KG1 (cell line): ENCODE results near the gene AMY2B.
"Not testable (repeated sequence)": the region's sequence is repeated elsewhere in the genome, so short reads cannot be mapped to it uniquely, and the experiment has no call there.

ENCODE experiments used
- DNase-seq: peaks from one replicate; lab custom pipeline; 2025; lab: John Stamatoyannopoulos, UW

The AMY2B gene

DNA sequence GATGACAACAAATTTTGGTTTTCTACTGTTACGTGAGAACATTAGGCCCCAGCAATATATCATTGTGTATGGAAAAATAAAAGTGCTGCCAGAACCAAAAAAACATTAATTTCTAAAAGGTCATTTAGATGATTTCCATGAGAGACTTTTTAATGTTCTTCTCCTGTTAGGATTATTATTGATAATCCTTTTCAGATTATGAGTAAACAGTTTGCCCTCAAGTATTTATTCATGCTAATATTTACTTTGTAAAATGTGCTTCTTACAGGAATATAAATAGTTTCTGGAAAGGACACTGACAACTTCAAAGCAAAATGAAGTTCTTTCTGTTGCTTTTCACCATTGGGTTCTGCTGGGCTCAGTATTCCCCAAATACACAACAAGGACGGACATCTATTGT is at the start of gene AMY2B:
Gene AMY2B (plus strand): TSS at position 301 of the 400 bp plus-strand sequence. CDS start 14 bp downstream, at position 315.
- DNase-seq: not testable (repeated sequence)

DNA sequence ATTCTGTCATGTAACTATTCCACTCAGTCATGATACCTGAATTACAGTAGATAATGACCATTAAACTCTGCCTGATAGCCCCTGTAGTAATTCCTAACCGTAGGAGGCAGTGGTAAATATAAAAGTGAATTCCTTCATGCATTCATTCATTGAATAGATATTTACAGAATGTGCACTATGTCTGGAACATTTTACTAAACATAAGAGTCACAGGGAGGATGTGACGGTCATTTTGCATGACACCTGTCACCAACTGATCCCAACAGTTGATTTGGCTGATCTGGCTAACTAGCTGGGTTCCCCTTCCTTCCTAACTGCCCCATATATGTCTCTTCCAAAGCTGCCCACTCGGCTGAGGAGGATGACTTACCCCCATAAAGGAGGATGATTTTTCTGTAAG is 48.0 kb upstream of the AMY2B start:
- no peak for DNase-seq

DNA sequence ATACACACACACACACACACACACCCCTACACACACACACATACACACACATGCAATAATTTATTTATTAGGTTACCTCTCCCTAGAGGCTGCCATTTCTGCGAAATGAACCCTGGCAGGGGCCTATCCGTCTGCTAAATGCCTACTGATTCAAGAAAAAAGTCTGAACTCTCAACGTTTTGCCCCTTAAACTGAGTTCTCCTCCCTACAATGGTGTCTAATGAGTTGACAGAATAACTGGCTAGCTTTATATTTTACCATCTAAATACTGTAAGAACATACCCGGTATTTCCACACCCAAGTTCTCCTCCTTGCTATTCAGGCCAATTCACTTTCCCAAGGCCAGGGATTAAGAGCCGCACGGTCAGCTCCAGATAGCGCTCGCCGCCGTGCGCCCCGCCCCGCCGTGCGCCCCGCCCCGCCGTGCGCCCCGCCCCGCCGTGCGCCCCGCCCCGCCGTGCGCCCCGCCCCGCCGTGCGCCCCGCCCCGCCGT is 46.2 kb upstream of the AMY2B start:
- peak; percentile 17 for DNase-seq

DNA sequence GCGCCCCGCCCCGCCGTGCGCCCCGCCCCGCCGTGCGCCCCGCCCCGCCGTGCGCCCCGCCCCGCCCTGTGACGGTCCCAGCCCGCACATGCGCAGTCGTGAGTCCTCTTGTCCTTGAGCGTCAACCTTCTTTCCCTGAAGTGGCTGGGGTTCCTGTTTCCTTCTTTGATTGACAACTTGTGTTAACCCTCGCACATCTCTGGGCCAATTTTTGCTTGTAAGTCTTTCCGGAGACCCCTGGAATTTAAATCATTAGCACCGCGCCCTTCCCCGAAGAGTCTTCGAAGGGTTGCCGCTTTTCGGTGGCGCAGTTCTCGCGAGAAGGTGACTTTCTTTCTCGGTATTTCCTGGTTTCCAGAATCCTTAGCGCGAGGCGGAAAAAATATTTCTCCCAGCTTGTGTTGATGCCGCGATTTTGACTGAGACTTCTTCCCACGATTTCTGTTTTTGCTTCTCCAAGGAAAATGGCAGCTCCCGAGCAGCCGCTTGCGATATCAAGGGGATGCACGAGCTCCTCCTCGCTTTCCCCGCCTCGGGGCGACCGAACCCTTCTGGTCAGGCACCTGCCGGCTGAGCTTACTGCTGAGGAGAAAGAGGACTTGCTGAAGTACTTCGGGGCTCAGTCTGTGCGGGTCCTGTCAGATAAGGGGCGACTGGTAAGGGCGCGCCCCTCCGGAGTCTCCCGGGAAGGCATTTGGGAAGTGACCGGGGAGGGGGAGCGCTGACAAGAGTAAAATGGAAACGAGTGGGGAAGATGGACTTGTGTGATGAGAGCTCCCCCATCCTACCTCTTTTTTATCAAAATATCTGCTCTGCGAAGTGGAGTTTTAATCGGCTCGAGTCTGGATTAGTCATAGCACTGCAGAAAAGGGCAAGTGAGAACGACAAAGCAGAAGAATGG is 45.5 kb upstream of the AMY2B start, which contains the start of gene RNPC3:
Gene RNPC3 (plus strand): TSS at position 93 of the 901 bp plus-strand sequence. CDS start 372 bp downstream, at position 465.
- peak; percentile 94 for DNase-seq

DNA sequence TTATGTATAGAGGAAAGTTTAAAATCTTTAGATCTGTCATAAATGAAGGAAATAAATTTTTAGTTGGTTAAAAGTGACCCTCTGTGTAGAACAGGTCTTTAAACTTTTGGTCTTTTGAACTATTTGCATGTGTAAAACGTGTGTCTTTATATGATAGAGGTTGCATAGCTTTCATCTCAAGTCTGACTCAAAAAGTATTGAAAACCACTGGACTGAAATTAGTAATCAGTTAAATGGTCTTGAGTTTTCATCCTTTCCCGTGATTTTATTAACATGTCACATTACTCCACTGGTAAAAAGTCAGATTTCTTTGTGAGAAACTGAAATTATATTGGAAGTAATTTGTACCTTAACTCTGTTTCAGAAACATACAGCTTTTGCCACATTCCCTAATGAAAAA is 44.1 kb upstream of the AMY2B start:
- DNase-seq: no peak

DNA sequence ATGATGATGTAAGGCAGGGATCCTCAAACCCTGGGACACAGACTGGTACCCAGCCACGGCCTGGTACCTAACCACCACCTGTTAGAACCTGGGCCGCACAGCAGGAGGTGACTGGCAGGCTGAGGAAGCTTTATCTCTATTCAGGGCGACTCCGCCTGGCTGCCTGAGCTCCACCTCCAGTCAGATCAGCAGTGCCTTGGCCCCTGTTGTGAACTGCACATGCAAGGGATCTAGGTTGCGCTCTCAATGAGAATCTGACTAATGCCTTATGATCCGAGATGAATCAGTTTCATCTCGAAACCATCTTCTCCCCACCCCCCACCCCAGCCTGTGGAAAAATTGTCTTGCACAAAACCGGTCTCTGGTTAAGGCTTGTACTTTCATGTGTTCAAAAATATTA is 41.6 kb upstream of the AMY2B start:
- no peak for DNase-seq

DNA sequence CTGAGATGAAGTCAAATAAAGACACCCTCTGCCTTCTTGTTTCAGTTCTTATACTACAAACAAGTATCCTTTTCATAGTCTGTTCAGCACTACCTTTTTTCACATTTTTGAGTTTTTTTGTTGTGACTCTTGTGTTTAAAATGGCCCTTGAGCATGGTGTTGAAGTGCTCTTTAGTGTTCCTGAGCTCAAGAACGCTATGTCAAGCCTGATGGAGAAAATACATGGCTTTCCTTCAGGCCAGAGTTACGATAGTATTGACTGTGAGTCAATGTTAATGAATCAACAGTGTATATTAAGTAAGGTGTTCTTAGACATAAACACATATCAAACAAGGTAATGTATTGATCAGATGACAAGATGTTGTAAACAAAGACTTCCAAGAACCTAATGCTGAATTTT is 33.2 kb upstream of the AMY2B start:
- no peak for DNase-seq

DNA sequence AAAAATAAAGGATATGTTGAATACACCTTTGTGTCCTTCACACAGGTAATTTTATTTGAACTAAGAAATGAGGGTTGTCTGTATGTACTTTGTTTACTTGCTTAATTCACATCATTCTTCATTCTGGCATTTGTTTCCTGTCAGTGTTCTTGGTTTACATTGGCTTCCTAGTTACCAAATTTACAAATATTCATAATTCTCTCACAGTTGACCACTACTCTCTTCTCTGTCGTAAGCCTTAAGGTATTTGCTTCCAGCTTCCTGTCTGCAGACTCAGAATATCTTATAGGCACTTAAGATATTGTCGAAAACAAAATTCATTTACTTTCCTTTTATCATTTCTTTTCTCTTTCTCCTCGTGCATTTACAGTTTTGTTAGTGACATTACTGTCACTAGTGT is 30.0 kb upstream of the AMY2B start:
- DNase-seq: no peak

DNA sequence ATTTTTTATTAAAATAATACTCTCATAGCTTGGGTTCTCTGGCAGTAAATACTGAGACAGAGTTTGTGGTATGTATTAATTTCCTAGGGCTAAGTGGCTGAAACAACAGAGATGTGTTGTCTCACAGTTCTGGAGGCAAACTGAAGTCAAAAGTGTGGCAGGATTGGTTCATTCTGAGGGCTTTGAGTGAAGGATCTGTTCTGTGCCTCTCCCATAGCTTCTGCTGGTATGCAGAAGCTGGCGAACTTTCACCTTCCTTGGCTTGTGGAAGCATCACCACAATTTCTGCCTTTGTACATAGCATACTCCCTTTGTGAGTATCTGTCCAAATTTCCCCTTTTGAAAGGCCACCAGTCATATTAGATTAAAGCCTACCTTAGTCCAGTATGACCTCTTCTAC is 24.9 kb upstream of the AMY2B start:
- no peak for DNase-seq

DNA sequence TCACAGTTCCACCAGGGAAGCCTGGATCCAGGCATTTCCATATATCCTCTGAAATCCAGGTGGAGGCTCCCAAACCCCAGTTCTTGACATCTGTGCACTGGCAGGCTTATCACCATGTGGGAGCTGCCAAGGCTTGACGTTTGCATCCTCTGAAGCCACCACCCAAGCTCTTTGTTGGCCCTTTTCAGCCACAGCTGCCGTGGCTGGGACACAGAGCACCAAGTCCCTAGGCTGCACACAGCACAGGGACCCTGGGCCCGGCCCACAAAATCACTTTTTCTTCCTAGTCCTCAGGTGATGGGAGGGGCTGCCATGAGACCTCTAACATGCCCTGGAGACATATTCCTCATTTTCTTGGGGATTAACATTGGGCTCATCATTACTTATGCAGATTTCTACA is 23.5 kb upstream of the AMY2B start:
- no peak for DNase-seq

DNA sequence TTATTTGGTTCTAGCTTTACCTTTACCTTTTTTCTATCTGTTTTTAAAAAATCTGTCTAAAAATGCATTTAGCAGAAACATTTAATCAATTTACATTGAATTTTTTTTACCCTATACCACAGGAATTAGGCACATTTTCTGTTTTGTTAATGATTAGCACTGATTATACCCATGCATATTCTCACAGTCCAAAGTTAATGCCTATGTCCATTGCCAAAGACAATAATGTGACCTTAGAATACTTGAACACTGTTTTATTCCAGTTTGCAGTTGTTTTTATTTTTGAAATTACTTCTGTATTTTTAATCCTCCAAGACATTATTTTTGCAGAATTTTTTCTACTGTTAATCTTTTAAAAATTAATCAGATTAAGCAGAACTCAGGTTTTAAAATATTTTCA is 11.0 kb upstream of the AMY2B start:
- DNase-seq: no peak

DNA sequence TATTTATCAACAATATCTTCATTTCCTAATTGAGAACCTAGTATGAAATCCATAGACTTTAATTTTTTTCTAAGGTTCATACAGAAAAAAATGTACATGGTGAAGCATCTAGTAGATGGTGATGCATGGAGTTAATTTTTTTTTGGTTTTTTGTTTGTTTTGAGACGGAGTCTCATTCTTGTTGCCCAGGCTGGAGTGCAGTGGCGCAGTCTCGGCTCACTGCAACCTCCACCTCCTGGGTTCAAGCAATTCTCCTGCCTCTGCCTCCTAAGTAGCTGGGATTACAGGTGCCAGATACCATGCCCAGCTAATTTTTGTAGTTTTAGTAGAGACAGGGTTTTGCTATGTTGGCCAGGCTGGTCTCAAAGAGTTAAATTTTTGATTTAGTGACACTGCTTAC is 10.3 kb upstream of the AMY2B start:
- not testable (repeated sequence) for DNase-seq

DNA sequence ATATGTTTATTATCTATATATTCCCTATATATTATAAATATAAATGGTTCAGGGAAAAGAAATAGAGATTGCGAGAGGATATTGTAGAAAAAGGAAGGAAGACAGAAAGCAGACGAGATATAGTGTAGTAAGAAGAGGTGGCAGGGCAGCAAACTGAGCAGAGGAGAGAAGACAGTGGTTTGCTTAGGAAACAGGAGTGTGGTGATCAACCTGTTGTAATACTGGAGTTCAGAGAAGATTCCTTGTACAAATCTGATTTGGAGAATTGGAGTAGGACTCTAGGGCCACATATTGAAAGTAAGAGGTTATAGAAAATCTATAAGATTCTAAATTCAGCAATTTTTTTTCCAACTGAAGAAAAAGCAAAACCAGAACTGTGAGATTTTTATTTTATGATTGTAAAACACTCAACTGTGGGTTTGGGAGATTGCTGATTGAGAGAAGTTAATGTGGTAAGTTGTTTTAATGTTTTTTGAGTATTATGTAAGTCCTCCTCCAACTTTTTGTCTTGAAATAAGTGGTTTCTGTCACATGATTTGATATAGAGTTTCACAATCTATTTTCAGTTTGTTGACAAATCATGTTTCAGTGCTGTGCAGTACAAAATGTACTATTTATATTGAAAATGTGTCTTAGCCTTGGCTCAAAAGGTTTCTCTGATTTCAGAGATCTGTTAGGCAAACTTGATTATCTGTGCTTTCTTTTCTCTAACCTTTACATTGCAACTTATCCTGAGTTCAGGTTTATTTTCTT is 9.6 kb upstream of the AMY2B start:
- no peak for DNase-seq

DNA sequence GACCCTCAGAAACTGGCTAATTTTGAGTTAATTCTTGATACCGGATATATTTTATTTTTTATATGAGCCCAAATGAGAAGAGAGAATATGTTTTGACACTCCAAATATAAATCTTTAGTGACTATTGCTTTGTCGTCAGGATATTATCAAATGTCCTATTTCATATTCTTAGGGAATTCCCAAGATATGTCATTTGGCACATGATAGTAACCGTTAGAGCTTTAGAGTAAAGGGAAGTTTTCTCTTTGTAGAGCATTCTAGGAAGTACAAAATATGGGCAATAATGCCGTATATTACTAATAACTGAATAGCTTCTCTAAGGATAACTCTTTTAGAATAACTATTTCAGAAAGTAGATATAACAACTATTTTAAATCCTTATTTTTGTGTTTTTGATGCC is 8.3 kb upstream of the AMY2B start:
- DNase-seq: no peak

DNA sequence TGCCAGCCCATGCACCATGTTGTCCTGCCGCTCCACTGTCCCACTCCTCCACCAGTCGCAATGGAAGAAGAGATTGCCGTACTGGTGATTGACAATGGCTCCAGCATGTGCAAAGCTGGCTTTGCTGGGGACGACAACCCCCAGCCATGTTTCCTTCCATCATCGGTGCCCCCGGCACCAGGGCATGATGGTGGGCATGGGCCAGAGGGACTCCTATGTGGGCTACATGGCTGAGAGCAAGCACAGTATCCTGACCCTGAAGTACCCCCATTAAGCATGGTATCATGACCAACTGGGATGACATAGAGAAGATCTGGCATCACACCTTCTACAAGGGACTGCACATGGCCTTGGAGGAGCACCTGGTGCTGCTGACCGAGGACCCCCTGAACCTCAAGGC is 1.9 kb upstream of the AMY2B start:
- no peak for DNase-seq

DNA sequence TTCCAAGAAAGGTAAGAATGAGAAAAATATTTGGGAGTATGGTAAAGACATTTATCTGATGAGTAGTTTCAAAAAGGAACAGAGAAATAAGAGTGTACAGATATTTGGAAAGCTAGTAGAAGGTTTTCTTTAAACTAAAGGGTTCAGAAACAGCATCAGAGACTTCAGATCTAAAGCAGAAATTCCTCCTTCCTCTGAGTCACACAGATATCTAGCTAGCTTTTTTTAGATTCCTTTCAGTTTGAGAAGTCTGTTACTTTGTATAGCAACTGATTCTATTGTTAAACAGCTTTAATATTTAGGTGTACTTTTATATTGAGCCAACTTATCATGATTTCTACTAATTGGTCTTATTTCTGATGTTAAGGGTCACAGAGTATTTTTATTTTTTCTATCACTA is 4.7 kb downstream of the AMY2B start:
- no peak for DNase-seq

DNA sequence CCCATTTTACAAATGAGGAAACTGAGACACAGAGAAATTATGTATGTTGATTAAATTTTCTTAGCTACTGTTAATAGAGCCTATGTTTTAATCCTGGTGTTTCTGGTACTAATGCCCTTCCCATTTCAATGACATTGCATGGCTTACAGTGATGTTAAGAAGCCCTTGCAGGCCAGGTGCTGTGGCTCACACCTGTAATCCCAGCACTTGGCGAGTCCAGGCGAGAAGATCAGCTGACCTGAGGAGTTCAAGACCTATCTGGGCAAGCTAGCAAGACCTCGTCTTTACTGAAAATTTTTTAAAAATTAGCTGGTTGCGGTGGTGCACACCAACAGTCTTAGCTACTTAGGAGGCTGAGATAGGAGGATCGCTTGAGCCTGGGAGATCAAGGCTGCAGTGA is 5.4 kb downstream of the AMY2B start:
- DNase-seq: not testable (repeated sequence)

DNA sequence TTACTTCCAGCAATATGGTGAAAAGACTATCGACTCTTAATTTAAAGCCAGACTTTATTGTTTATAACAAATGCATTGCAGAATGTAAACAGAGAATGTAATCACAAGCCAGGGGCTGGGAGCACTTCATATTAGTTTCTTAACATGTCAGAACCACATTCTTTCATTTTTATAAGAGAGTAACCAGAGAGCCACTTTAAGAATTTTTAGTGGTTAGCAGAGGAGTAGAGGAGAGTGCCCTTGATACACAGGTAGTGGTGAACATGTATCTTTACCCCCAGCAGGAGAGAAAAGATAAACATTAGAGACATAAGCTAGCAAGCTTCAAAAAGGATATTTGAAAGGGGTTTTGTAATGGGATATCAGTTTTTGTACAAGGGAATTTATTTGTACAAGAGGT is 11.1 kb downstream of the AMY2B start:
- no peak for DNase-seq

DNA sequence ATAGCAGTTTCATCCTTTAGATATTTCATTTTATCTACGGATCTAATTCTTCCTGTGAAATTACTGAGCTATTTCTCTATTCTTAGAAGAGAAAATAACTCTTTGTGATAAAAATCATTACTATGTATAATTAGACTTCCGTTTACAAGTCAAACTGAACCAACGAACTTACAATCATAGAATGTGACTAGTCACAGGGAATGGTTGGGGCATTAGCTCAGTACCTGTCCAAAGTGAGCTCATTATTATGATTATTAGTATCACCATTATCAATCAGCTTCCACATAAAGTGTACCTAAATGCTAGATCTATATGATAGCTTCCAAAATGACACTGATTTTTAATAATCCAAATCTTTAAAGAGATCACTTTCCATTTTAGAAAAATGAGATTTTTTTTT is 12.5 kb downstream of the AMY2B start:
- no peak for DNase-seq

DNA sequence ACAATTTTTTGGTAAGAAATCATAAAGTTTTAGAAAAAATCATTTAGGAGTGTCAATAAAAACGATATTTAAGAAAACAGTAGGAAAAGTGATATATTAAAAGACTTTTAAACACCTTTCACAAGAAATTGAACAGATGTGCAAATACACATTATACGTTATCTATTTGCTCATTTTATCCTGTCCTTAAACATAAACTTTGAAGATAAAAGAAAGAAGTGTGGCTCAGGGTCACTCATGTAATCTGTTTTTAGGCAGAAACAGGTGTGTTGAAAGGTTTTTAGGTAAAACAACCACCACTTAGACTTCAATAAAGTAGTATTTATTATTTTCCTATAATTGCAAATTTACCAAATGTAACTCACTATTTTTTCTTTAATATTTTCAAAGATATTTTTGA is 13.1 kb downstream of the AMY2B start:
- DNase-seq: no peak

DNA sequence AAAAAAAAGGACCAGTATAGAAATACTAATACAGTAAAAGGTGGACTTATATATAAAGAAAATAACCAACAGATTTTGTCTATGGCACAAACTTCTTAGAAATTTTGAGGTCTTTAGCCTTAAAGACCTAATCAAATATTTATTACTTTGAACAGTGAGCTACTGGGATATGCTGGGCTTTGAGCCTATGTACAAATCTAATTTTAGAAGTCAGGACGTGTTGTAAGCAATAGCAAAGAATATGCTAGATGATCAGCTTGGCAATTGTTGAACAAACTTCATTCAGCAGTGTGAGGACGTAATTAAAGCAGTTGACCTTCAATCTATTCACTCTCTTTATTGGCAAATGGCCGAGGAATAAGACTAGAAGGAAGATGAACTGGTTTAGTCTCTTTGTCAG is 31.4 kb downstream of the AMY2B start:
- DNase-seq: not testable (repeated sequence)

DNA sequence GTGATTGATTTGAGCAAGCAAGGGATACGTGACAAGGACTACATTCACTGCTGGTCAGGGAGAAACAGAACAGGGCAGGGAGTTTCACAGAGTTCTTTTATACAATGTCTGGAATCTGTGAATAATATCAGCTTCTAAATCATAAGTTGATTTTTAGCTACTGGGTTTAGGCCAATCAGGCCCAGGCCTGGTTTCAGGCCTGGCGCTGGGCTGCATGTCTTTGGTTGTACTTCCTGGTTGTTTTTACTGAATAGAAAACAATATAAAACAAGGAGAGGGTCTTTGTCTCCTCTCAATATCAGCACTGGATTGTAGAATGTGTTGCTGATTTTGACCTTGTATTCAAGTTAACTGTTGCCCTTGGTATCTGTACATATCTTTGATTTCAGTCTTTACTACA is 45.0 kb downstream of the AMY2B start:
- DNase-seq: no peak

DNA sequence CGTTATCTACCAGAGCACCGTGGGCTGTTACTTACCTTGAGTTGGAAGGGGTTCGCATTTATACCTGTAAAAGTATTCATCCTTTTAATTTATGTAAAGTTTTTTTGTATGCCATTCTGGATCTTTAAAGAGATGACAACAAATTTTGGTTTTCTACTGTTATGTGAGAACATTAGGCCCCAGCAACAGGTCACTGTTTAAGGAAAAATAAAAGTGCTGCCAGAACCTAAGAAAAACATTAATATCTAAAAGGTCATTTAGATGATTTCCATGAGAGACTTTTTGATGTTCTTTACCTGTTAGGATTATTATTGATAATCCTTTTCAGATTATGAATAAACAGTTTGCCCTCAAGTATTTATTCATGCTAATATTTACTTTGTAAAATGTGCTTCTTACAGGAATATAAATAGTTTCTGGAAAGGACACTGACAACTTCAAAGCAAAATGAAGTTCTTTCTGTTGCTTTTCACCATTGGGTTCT is 45.6 kb downstream of the AMY2B start, which contains the start of gene AMY2A:
Gene AMY2A (plus strand): TSS at position 434 of the 484 bp plus-strand sequence. CDS start 14 bp downstream, at position 448.
- not testable (repeated sequence) for DNase-seq
